Pancreas (tissue), 10 donors: ENCODE measurements around the gene AREG. TPM values are rescaled to one million over a fixed set of nuclear protein-coding genes. Genes with fewer than 3 reads are reported as not detected.

ENCODE experiments used
- ATAC-seq, 4 donors: fragments of 200-7000 bp; cut with Tn5 transposase; one replicate each; pipeline versions ENCODE4 v1.8.0 to v1.9.1; 2020; ENCODE audit warnings: mild to moderate bottlenecking in 4 of 4, moderate library complexity in 4 of 4
- DNase-seq, 6 donors: peaks; one replicate each; pipeline ENCODE4 v3.0.0-alpha.2; 2020
- FAIRE-seq: peaks from 2 replicates; lab custom pipeline; 2012; peaks lifted over from hg19 to GRCh38; lab: Jason Lieb, UNC
- H3K27ac ChIP-seq, 4 donors: fragments of 200-600 bp; sonication (generic); 1 replicate in 3 of 4; 2 replicates in 1 of 4; pipeline versions ENCODE4 v1.5.0 to v1.8.0; 2020
- H3K27me3 ChIP-seq, 4 donors: fragments of 200-600 bp; one replicate each; pipeline ENCODE4 v1.8.0; 2021
- H3K36me3 ChIP-seq, 3 donors: fragments of 200-600 bp; sonication (generic) in 1 of 3; one replicate each; pipeline versions ENCODE4 v1.5.0 to v1.8.0; 2020 to 2021
- H3K4me1 ChIP-seq, 3 donors: fragments of 200-600 bp; one replicate each; pipeline ENCODE4 v1.8.0; 2021
- H3K4me3 ChIP-seq, 4 donors: fragments of 200-600 bp; sonication (generic) in 2 of 4; one replicate each; pipeline versions ENCODE4 v1.5.0 to v1.8.0; 2020 to 2021
- H3K9me3 ChIP-seq, 4 donors: fragments of 200-600 bp; one replicate each; pipeline ENCODE4 v1.8.0; 2021
- CTCF ChIP-seq, 4 donors: fragments of 200-600 bp; sonication (generic) in 3 of 4; IDR thresholded peaks; one replicate each; pipeline versions ENCODE4 v1.5.0 to v1.8.0; 2021; ENCODE audit warnings: antibody characterized with exemption in 4 of 4
- WGBS, 2 donors: extraction: QIAGEN DNeasy Blood & Tissue Kit; methylation state at CpG; one replicate each; pipeline ENCODE4 v1.1.7; 2013; 5-methylcytosine and 5-hydroxymethylcytosine counted together
- intact Hi-C, 3 donors: fragments of 100-400 bp; cut with DNase I; formaldehyde crosslinking; loops; one replicate each; pipeline versions ENCODE4 v1.11.1 to v1.14.2; 2022
- polyA plus RNA-seq, 2 donors: library from polyadenylated mRNA; stranded (reverse); fragments of 200-250 nt; gene quantifications; one replicate each; pipeline ENCODE4 v1.2.3, GENCODE V29; 2013
- total RNA-seq, 6 donors: library from RNA; stranded (reverse); fragmentation: NEBNext Ultra II Directional in 4 of 6; extraction: Animal tissue kit (Norgen Biotek cat#: 25700) in 4 of 6; gene quantifications; one replicate each; pipeline versions ENCODE4 v1.2.1 to v1.2.4, GENCODE V29; 2021 to 2023
- donor health status: healthy with polysubstance abuse.
- donor health status: DM: no; HTN: no; CAD: no; lungs with moderate emphysema.
- donor health status: DM: no; HTN: no; CAD: no.
- donor health status: control.
- donor health status: control.
- donor health status: Bipolar disorder and iron deficiency.
- donor health status: DM: yes; HTN: yes; CAD: no.
- donor health status: DM: no; HTN: no; CAD: no.
- donor health status: DM: no; HTN: no; CAD: no.
- donor health status: DM: yes; HTN: yes; CAD: no.

Gene AREG
- total and polyA plus RNA-seq, 8 donors = 0.12 to 1.4 (median 0.52) TPM

DNA sequence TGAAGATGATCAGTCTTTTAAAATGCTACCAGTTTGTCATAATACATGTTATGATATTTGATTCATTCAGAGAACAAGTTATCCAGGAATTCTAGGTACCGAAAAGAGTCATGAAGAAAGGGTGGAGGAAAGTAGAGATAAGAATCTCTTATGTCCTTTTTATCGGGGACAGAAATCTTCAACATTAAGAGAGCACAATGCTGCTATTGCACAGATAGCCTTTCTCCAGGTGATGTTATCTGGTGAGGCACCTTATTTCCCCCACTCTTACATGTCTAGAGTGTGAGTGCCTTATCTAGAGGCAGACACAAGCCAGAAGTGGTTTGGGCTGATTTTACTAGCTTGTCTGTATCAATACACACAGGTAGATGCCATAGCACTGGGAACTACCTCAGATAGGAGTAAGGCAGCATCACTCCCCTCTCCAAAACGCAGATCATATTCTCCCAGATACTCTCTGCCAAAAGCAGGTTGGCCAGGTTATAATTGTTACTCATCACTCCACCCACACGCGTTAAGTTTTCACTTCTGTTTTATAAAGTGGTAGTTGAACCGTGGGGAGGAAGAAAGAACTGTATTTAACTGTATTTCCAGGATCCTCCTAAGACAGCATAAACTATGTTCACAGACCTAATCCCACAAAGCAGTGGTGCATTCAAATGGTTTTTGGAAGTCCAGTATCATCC lies 38.4 kb downstream of the AREG start:
- Histone ChIP-seq H3K36me3 (no peaks in the 10 kb centered on the region), H3K4me3 (no peak overlapping the region), H3K27me3 (peaks cover 0 to 16% (median 2%) of the 10 kb centered on the region in 4 donors), H3K27ac (no peak overlapping the region), H3K9me3 (no peaks in the 10 kb centered on the region), H3K4me1 (peaks cover 0 to 5% (median 0%) of the 10 kb centered on the region in 3 donors)
- no peak for TF ChIP-seq CTCF (IDR thresholded peaks at IDR 0.05)
- intact Hi-C loops = no loop called here
- ATAC-seq (no peak), DNase-seq (no peak), FAIRE-seq (no peak)
- 71 to 77% methylated on average over 6 of the region's 6 CpGs for WGBS, 2 donors

DNA sequence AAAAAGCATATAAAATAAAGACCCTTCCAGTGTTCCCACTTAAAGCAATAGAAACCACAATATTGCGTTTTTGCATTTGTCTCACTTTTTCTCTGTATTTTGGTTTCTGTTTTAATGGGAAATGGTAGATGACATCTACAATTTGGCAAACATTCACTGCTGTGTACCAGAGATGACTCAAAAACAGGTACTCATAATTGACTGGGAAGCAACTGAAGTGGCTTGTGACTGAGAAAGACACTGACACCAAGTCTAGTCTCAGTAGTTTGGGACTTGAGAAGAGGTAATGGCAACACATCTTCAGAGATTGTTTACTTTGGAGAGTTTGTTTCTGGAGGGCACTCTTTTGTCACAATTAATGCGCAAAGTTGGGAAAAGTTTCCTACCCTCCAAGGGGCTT lies 42.0 kb downstream of the AREG start:
- no peak for TF ChIP-seq CTCF (IDR thresholded peaks at IDR 0.05)
- intact Hi-C loops = no loop called here
- FAIRE-seq = no peak

DNA sequence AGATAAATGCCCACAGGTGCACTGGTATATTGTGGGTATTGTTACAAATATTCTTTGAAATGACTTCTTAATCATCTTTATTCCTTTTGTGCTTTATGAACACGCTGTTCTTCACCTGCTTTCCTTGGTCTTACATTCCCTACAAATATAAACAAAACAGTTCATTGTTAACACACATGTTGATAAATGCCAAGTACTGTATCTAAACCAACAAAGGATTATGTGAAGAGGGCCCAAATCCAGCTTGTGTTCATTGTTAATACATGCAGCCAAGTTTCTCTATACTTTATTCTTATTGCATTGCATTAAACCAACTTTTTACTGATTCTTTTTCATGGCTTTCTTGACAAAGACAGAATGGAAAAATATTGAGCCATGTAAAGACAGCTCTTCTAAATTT lies 42.8 kb downstream of the AREG start:
- Histone ChIP-seq H3K27me3 (peaks cover 0 to 5% (median 0%) of the 10 kb centered on the region in 4 donors), H3K9me3 (no peaks in the 10 kb centered on the region), H3K4me3 (no peak overlapping the region), H3K27ac (no peak overlapping the region), H3K4me1 (no peaks in the 10 kb centered on the region), H3K36me3 (no peaks in the 10 kb centered on the region)
- DNase-seq (no peak), ATAC-seq (no peak), FAIRE-seq (no peak)
- 74 to 89% methylated on average over 1 of the region's 1 CpG for WGBS, 2 donors
- no peak for TF ChIP-seq CTCF (IDR thresholded peaks at IDR 0.05)
- intact Hi-C loops = no loop called here

More for the DNA sequence above, 42.0 kb downstream of the AREG start:
- Histone ChIP-seq H3K9me3 (no peaks in the 10 kb centered on the region), H3K27me3 (peaks cover 0 to 12% (median 0%) of the 10 kb centered on the region in 4 donors), H3K4me3 (no peak overlapping the region), H3K4me1 (no peaks in the 10 kb centered on the region), H3K36me3 (no peaks in the 10 kb centered on the region), H3K27ac (no peak overlapping the region)
- 94 to 96% methylated on average over 2 of the region's 2 CpGs for WGBS, 2 donors
- no peak for DNase-seq
- no peak for ATAC-seq

GRCh38 chr4:74490736-74491135 lies 45.8 kb downstream of the AREG start:
- DNase-seq (no peak), FAIRE-seq (no peak), ATAC-seq (no peak)
- Histone ChIP-seq H3K36me3 (no peaks in the 10 kb centered on the region), H3K9me3 (no peaks in the 10 kb centered on the region), H3K4me3 (no peak overlapping the region), H3K27ac (no peak overlapping the region), H3K4me1 (no peaks in the 10 kb centered on the region), H3K27me3 (no peaks in the 10 kb centered on the region)
- TF ChIP-seq CTCF (IDR thresholded peaks at IDR 0.05) = no peak
- intact Hi-C loops = no loop called here
- 89 to 92% methylated on average over 1 of the region's 1 CpG for WGBS, 2 donors
